Stimulated activated CD4-positive, alpha-beta T cell treated with anti-CD3 and anti-CD28 coated beads, Interleukin-1b, Interleukin-23, amount 100 ng/mL, for 4 hours (primary cell): Measurements from ENCODE around the gene TLE4.
"Not testable (repeated sequence)": the region's sequence is repeated elsewhere in the genome, so short reads cannot be mapped to it uniquely, and the experiment has no call there.

Experiments used
- DNase-seq, 2 donors: peaks; one replicate each; pipeline ENCODE4 v3.0.0-alpha.2; 2020; ENCODE audit warnings: low read depth in 2 of 2

Gene TLE4

DNA sequence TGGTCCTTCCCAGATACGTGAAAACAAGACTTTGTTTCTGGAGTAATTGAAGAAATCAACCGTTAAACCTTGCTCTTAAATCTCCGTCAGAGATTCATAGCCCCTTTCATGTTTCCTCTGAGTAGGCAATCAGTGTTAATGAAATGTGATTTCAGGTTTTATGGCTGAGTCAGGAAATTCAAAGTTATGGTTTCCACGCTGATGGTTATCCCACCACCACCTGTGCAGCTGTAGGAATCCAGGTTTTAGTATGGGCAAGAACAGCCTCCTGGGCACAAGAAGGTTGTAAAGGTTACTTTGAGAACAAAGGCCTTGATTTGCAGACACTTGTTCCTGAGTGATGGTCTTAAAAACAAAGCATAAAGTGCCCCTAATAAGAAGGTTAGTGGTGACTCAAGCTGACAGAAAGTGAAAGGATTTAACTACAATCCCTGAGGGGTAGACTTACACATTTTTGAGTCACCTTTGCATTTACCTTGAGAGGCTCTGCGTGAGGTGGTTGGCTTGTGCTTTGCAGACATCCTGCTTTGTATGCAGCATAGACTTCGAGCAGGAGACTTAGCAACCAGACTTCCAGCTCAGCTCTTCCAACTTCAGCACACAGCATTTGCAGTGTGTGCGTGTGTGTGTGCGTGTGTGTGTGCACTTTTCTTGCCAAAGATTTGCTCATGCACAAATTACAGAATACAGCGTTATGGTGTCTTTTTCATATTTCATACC lies 159.6 kb downstream of the TLE4 start:
- DNase-seq: no peak

DNA sequence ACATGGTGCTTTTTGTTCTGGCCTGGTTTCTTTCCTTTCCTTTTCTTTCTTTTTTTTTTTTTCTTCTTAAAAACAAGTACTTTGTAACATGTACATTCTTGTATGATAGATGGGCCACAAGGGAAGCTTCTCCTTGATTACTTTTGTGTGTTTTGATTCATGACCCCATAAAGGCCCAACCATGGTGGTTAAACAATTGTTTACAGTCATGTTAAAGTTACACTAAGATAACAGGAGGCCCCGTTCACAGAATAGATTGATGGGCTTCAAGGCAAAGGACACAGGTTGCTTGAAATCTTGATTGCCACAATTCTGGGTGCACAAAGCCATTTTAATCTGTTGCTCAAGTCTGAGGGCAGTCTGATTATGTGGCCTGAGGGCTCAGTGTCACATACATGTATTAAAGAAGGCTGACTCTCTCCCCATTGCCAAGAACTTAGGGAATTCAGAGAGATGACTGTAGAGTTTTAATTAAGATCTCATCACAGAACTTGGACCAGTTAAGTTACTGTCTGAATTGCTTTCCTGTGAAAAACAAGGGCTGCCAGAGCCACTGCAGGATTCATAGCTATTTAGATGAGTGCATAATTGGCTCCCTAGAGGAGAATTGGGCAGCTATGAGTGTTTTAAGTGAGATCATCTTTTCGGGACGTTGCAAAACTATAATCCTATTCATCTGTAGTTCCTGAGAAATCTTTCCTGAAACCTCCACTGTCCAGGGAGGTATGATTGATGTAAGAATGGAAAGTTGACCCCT lies 163.4 kb downstream of the TLE4 start:
- DNase-seq: no peak

DNA sequence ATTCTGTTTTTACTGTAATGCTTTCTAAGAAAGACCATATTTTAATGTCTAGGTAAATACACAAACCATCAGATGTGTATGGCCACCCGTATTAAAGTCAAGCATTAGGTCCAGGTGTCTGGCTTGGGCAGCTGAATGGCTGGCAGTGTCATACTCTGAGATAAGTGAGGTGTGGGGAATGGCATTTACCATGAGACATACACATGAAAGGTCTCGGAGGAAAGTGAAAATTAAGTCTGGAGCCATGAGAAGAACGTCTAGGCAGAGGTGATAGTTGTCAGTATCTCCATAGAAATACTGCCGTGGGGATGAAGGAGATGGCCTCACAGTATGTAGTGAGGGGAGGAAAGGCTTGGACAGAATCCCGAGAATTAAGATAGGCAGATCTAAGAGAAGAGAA lies 164.3 kb downstream of the TLE4 start:
- DNase-seq: no peak

DNA sequence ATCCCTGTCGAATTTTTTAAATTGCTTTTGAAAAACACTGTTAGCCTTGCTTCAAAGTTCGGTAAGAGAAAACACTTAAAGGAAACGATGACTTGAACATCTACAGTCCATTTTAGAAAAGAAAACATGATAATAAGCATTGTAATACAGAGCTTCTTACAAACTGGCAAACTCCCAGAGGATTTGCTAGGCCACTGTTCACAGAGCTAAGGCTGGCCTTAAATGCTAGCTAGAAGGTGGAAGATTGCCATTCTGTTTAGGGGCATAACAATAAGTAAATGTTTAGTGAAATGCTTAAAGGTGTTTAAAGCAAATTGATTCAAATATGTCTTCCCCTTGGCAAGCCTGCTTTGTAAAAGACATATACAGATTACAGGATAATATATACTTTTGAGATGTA lies 169.6 kb downstream of the TLE4 start:
- DNase-seq: no peak

DNA sequence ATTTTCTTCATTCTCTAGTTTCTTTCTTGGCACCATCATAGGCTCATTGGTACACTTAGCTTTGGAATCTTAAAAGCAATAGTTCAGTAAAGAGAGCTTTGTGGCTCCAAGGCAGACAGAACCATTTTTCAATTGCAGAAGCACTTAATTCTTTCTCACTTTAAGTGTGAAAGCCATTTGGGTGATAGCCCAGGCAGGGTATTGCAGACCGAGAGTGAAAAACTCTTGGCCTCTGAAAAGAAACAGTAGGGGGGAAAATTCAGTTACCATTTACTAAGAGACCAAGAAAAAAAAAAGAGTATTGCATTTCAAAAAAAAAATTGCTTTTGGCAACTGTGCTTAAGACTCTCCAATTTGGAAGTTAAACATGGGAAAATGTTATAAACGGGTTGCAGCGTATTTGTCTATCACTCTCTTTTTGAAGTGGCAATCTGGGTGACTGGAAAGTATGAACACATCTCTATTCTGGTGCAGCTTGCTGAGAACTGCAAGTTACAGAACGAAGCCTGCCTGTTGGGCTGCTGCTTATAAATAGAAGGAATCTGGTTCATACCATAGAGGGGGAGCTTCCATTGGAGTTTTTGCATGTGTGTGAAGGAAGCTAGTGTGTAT lies 170.5 kb downstream of the TLE4 start:
- DNase-seq: no peak

DNA sequence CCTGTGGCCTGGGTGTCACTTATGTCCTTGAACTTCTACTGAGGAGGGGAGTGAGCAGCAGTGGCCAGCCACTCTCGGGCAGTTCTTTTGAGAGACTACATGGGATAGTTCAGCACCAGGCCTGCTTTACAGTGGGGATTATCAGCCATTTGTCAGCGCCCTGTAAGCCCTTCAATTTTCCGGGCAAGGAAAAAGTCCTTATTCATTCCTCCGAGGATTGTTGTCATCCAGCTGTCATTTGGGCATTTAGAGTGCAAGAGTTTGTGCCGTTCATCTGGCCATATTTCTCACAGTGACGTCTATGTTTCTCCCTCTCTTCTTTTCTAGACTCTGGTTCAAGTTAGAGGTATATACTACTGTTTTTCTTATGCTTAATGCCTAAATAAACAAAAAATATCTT lies 172.8 kb downstream of the TLE4 start:
- DNase-seq: no peak

DNA sequence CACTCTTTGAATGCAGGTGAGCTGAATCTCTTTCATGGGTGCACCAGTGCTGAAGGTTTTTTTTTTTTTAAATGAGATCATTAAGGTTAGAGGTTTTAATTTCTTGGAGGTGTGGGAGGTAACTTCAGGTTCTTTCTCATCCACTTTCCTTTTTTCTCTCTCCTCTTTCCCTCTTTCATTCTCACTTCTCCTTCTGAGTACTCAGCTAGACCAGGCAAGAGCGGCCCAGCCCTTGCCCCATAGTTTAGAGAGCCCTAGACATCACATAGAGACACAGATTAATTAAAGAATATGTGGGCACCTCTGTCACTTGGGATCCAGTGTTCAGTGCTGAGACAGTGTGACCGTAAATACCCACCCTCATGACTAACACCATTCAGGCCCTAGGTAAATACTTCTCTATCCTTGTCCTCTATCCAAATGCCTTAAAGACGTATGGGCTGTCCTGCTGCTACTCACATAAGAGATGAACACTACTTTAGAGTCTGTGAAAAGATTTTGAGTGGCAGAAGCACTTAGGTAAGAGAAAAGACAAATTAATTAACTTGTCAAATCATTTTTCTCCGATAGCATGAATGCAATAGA lies 174.1 kb downstream of the TLE4 start:
- DNase-seq: no peak

DNA sequence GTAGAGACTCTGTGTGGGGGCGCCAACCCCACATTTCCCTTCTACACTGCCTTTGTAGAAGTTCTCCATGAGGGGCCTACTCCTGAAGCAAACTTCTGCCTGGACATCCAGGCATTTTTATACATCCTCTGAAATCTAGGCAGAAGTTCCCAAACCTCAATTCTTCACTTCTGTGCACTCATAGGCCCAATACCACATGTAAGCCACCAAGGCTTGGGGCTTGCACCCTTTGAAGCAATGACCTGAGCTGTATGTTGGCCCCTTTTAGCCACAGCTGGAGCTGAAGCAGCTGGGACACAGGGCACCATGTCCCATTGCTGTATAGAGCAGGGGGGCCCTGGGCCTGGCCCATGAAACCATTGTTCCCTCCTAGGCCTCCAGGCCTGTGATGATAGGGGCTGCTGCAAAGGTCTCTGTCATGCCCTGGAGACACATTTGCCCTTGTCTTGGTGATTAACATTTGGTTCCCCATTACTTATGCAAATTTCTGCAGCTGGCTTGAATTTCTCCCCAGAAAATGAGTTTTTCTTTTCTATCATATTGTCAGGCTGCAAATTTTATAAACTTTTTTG lies 180.2 kb downstream of the TLE4 start:
- not testable (repeated sequence) for DNase-seq

DNA sequence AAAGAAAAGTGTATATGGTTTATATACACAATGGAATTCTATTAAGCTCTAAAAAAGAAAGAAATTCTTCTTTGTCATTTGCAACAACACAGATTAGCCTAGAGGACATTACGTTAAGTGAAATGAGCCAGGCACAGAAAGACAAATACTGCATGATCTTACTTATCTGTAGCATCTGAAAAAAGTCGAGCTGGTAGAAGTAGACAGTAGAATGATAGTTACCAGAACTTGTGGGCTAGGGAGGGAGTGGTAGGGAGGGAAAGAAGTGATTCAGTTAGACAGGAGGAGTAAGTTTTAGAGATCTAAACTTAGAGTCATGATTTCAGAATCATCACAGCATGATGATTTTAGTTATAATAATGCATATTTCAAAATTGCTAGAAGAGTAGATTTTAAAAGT lies 184.6 kb downstream of the TLE4 start:
- no peak for DNase-seq

DNA sequence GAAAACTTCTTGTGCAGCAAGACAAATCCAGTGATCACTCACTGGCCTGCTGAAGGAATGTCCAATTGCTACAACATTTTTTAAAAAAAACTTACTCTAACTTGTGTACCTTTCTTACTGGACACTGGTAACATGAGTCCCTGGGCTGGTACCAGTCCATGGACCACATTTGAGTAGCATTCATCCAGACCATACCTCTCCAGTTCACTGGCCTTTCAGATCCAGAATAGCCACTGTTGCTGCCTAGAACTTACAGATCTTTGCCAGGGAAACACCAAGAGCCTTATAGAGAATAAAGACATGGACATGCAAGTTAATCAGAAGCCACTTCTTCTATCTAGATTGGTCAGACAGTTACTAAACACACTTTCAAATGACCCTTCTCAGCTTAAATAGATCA lies 185.3 kb downstream of the TLE4 start:
- DNase-seq: no peak

DNA sequence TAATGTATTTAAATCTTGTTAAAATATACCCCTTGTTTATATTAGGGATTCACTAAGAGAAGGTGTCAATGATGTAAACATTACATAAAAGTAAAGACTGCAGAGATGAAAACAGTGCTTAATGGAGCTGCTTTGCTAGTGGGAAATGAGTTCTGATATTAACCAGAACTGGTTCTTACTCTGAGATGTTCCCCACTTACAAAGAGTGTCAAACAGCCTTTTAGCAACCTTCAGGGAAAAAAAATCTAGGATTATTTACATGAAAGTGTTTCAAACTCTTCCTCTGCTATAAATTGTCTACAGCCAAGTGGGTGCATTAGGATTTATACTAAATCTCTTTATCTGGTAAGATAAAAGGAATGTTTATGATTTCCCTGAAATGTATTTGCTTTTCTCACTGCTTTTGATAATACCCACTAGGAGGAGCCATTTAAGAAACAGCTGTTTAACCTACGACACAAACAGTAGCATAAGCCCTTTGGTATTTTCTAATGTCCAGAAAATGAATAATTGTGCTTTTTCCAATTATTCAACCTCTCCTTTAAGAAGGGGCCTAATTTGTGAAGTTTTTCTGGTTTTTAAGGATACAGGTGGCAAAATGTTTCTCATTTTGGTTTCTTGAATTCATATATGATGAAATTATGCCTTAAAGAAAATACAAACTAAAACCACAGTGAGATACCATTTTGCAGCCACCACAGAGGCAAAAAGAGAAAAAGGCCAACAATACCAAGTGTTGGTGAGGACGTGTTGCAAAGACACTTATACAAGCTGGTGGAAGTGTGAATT lies 186.3 kb downstream of the TLE4 start:
- DNase-seq: no peak

DNA sequence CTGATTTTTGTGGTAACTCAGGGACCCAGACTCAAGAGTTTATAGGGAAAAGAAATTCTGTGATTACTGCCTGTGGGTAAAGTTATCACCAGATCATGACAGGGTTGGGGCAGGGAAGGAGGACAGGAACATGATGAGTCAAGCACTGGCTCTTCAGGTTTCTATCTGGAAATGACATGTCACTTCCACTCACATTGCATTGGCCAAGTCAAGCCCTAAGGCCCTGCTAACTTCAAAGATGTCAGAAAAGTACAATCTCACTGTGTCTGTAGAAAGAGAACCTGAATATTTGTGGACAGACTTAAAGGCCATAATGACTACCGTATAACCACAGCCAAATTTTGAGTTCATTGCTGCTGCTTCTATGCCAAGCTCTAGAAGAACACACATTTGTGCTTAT lies 187.7 kb downstream of the TLE4 start:
- no peak for DNase-seq

DNA sequence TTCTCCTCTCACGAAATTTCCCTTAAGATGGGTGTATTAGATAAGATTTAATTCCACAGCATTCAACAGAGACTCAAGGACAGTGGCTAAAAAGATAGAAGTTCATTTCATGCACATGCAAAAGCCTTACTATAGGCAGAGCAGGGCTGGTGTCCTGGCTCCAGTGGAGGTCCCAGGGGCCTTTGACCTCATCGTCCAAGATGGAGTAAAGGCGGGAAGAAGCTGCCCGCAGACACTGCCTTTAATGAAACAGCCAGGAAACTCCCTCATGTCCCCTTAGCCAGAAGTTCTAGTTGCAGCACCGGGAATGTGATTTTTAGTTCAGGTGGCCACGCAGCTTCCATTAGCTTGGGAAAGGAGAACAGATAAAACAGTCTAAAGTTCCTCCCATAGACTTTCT lies 190.3 kb downstream of the TLE4 start:
- DNase-seq: no peak

DNA sequence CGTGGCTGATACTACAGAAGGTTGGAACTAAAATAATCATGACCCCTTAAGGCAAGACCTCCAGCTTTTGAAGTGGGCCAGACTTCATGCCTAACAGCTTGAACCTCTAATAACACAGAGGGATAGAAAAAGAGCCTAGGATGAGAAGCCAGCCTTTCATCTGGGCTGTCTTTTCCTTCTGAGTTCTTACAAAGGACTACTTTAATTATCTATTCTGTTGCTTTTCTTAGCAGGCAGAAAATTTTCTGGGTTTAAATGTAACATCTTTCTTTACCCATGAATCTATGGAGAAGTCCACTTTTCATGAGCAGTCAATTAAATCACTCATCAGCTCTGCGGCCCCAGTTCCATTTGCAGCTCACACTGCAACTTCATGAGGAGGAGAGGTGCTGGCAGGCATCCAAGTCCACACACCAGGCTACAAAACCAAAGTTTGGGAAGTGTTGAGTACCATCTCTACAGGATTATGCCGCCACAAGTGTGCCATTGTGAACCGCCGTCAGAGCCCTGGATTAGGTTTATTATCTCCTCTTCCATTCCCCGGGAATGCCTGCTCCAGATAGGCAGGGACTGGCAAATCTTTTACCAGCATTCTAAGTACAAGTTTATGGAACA lies 192.0 kb downstream of the TLE4 start:
- DNase-seq: no peak

DNA sequence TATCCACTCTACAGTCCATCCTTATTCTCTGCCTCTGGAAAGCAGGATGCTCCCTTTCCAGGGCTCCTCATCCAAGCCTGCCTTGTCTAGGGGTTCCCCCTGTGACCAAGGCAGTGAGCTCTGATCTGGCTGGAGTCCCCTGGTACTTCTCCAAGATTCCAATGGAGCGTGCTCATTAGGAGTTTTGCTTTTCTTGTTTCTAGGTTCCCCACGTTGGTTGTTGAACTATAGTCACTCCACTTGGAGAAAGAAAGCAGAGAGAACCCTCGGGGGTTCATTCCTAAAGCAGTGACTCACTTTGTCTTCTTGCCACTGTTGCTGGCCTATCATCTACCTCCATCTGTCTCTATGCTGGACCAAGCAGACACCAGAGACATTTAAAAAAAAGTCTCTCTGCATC lies 192.6 kb downstream of the TLE4 start:
- DNase-seq: no peak

DNA sequence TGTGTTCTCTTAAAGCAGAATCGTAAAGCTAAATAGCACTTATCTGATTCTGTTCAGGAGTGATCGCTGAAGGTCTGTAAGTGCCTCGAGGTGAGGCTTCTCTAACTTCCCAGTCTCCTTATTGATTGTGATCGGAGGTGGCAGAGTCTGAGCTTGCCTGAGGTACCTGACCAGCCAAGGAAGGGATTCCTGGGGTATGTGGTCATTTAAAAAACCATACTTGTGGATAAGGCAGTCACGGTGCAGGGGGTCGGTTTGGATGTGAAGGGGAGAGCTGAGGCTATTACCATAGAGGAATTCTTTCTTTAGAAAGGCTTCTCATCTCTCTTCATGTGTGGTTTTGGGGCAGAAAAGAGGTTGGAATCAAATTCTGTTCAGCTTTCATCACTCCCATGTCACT lies 193.7 kb downstream of the TLE4 start:
- DNase-seq: no peak

DNA sequence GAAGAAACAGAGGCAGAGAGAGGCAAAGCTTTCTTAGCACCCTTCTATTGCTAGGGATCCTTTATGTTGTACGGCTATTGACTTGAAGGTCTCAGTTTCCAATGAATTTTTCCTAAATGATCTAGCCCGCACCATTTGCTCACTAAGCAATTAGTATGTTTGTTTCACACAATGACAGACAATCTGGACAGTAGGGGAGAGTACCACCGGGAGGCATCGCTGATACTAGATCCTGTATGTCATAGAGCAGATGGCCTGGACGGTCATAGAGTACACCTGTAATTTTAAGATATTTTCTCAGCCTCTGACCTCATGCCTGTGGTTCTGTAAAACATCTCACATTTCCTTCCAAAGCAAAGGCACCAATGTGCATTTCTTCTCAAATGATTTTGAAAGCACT lies 194.3 kb downstream of the TLE4 start:
- no peak for DNase-seq

DNA sequence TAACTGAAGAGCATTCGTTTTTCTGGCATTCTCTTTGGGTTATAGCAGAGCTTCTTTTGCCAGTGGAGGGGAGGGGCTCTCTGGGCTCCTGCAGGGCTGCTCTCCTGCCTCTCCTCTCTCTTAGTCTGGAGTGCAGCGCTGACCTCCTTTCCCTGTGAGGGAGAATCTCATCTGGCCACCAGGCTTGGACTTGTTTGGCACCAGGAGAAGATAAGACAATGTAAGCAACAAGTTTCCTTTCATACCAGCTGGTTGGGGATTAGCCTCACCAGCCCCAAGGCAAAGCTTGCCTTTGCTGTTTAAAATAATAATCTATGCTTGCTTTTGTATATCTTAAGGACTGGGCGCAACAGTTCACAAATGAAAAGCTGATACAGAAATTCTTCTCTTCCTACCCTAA lies 196.4 kb downstream of the TLE4 start:
- DNase-seq: no peak

DNA sequence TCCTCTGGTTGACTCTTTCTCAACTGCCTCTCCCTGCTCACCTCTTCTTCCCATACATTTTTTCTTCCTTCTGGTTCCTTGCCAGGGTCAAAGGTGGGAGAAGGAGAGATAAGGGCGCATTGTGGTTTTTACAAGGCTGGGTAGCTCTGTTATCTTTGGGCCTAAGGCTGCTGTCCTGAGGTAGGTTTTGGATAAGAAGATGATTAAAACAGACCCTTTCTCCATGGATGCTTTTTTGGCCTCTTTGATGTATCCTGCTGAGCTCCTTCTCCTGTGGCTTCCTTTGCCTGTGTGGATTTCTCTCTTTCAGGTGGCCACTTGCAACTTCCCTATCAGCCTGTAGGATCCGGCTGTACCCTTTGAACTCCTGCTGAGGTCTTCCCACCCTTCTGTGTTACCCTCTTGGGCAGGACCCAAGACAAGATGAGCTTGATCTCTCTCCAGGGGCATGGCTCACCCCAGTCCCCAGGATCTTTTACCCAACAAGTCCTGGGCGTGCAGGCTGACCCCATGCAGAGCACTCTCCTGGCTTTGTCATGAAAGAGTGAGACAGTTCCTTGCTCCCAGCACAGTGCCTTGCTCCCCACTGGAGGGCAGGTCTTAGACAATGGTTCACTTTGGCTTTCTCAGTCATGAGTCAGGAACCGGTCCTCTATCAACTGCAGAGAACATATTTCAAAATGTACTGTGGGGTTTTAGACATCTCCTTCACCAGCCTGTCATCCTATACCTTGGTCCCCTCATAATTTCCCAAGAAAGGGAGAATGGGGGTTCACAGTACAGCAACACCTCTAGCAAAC lies 197.9 kb downstream of the TLE4 start:
- no peak for DNase-seq

DNA sequence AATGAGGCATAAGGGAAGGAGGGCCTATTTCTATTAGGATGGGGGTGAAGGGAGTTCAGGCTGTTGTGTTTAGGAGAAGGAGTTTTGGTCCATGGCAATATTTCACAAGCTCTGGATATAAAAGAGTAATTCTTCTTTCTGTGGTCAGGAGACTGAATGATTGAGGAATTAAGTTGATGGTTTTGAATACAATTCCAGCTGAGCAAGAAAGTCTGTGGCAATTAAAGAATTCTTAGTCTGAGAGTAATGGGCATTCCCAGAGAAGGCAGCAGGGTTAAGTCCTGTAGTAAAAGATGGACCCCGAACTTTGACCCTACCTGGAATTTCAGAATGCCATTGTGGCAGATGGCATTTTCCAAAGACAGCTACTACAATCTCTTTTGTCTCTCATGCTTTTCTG lies 202.6 kb downstream of the TLE4 start:
- DNase-seq: no peak
